Activated T-helper 1 cell treated with Interleukin-2 at 50 U/mL for 16 hours (primary cell): Measurements from ENCODE around the gene OR10A3.

ENCODE experiments used
- DNase-seq: peaks from one replicate; pipeline ENCODE4 v3.0.0-alpha.2; 2020; ENCODE audit warnings: low read depth

OR10A3 gene

GRCh38 chr11:7892059-7892699 lies 49.3 kb downstream of the OR10A3 start:
- no peak for DNase-seq

GRCh38 chr11:7890417-7891172 lies 50.9 kb downstream of the OR10A3 start:
- no peak for DNase-seq

- DNase-seq, result no peak
These were observed 51.5 kb downstream of the OR10A3 start for GRCh38 chr11:7889985-7890384.
